ENCODE data around the gene ATP9A. TPM values are rescaled to one million over a fixed set of nuclear protein-coding genes. Genes with fewer than 3 reads are reported as not detected.

ATP9A gene
- total and polyA plus RNA-seq, 2 experiments from 2014 or later = 11.3 to 16.9 TPM

DNA sequence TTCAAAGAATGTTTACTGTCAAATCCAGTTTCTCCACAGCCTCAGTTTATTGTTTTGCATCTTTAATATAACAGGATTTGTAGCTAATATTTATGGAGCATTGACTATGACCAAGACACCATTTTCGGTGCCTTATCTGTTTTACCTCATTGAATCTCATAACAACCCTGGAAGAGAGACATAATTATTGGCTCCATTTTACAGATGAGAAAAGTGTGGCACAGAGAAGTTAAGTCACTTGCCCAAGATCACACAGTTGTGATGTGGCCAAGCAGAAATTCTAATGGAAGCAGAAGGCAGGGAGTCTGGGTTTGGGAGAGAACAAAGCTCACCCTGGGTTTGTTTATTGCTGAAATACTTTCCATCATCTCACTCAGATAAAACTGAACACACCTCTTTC lies 208.1 kb downstream of the ATP9A start:
- Histone ChIP-seq H3K36me3 (no peaks in the 10 kb centered on the region), H3K27me3 (no peaks in the 10 kb centered on the region), H3K9me3 (ENCODE audit: low read depth) (no peaks in the 10 kb centered on the region), H3K27ac (no peak overlapping the region), H3K4me1 (ENCODE audit: low read depth) (peaks cover 21% of the 10 kb centered on the region), H3K4me3 (no peak overlapping the region)
- no peak for DNase-seq (ENCODE audit: low read depth in 1 of 2, low spot score in 1 of 2)
- TF ChIP-seq, protein P1, sequence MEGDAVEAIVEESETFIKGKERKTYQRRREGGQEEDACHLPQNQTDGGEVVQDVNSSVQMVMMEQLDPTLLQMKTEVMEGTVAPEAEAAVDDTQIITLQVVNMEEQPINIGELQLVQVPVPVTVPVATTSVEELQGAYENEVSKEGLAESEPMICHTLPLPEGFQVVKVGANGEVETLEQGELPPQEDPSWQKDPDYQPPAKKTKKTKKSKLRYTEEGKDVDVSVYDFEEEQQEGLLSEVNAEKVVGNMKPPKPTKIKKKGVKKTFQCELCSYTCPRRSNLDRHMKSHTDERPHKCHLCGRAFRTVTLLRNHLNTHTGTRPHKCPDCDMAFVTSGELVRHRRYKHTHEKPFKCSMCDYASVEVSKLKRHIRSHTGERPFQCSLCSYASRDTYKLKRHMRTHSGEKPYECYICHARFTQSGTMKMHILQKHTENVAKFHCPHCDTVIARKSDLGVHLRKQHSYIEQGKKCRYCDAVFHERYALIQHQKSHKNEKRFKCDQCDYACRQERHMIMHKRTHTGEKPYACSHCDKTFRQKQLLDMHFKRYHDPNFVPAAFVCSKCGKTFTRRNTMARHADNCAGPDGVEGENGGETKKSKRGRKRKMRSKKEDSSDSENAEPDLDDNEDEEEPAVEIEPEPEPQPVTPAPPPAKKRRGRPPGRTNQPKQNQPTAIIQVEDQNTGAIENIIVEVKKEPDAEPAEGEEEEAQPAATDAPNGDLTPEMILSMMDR (IDR thresholded peaks at IDR 0.05; ENCODE audit: low read depth, low read length) = no peak

DNA sequence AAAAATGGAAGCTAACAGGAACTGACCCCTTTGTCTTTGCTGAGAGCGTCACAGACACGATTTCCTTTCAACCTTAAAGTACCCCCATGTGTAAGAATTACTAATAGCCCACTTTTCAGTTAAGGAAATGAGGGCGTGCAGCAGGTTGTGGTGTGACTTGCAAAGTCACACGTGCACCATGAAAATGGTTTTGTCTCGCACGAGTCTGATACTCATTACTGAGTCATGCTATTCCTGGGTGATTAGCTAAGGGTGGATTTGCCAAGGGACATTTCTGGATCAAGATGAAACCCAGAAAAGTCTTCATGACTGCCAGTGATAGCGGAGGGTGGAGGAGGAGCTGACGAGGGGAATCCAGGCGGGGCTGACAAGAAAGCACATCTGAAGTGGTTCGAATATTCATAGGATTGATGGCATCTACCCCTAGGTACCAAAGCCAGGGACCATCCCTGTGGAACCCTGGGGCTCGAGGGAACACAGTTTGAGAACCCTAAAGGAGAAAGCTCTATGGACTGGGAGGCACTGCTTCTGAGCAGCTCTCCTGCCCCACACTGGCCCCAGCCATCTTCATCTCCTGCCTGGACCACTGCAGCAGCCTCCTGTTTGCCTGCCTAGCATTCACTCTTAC lies 213.5 kb downstream of the ATP9A start:
- Histone ChIP-seq H3K27me3 (no peaks in the 10 kb centered on the region), H3K4me3 (no peak overlapping the region), H3K4me1 (ENCODE audit: low read depth) (no peaks in the 10 kb centered on the region), H3K9me3 (ENCODE audit: low read depth) (no peaks in the 10 kb centered on the region), H3K27ac (no peak overlapping the region), H3K36me3 (no peaks in the 10 kb centered on the region)
- peak in 1 of 2 donors; percentile 34 for DNase-seq (ENCODE audit: low read depth in 1 of 2, low spot score in 1 of 2)
- TF ChIP-seq, protein P1 (IDR thresholded peaks at IDR 0.05; ENCODE audit: low read depth, low read length) = no peak

DNA sequence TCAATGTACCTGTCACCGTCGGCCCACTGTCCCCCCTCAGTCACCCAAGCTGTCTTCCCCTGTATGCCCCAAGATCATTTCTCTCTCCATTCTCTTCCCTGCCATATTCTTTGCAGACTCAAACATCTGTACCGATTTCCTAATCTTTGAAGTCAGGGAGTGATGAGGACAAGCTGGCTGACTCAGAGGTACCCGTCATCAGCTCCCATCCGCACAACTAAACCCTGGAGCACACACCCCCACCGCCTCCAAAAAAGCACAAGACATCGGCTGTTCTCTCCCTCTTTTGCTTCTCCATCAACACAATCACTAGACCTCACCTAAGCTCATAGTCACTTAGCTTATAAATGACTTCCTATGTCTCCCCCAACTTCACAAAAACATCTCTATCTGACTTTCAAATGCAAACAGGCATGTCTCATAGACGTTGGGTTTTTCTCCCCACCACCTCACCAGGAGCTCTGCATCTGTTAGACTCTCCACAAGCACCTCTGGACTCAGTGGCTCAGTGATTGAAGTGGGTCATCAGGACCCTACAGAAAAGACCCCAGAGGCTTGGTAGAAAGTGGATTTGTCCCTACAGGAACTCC lies 214.2 kb downstream of the ATP9A start:
- TF ChIP-seq, protein P1 (IDR thresholded peaks at IDR 0.05; ENCODE audit: low read depth, low read length) = no peak
- no peaks in the 10 kb centered on the region for H3K27me3 ChIP-seq
- H3K27ac ChIP-seq = no peak overlapping the region
- H3K4me3 ChIP-seq = no peak overlapping the region
- no peaks in the 10 kb centered on the region for H3K4me1 ChIP-seq (ENCODE audit: low read depth)
- no peaks in the 10 kb centered on the region for H3K36me3 ChIP-seq
- DNase-seq (ENCODE audit: low read depth in 1 of 2, low spot score in 1 of 2) = peak in 1 of 2 donors; percentile 49
- H3K9me3 ChIP-seq (ENCODE audit: low read depth) = no peaks in the 10 kb centered on the region

DNA sequence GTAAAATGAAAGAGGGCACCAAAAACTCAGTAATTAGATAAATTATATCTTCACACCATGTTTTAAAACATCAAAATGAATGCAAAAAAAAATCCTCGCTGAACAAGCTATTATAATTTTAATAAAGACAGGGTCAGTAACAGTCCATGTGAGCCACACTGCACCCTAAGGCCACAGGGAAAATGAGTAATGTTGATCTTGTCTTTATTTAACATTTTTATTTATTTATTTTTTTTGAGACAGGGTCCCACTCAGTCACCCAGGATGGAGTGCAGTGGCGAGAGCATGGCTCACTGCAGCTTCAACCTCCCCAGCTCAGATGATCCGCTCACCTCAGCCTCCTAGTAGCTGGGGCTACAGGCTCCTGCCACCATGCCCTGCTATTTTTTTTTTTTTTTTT lies 217.0 kb downstream of the ATP9A start:
- H3K4me1 ChIP-seq (ENCODE audit: low read depth) = peaks cover 11% of the 10 kb centered on the region
- no peak overlapping the region for H3K27ac ChIP-seq
- no peak overlapping the region for H3K4me3 ChIP-seq
- DNase-seq (ENCODE audit: low read depth in 1 of 2, low spot score in 1 of 2) = no peak
- no peaks in the 10 kb centered on the region for H3K9me3 ChIP-seq (ENCODE audit: low read depth)
- H3K36me3 ChIP-seq = no peaks in the 10 kb centered on the region
- TF ChIP-seq, protein P1 (IDR thresholded peaks at IDR 0.05; ENCODE audit: low read depth, low read length) = no peak
- no peaks in the 10 kb centered on the region for H3K27me3 ChIP-seq

DNA sequence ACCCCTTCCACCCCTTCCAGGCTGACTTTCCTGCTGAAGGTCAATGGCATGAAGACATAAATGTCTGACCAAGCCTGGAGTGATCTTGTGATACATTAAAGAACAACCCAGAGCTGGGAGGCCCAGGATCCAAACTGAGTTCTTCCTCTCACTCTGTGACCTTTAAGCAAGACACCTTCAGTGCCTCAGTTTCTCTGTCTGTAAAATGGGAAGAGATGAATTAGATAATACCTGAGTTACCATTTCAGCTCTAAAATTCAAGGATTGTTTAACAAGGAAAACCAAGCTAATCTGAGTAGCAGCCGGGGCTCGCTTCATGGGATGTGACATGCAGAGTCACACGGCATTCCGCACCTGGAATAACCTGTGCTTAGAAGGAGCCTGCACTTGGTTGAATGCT lies 218.7 kb downstream of the ATP9A start:
- TF ChIP-seq, protein P1 (IDR thresholded peaks at IDR 0.05; ENCODE audit: low read depth, low read length) = no peak
- no peak for DNase-seq (ENCODE audit: low read depth in 1 of 2, low spot score in 1 of 2)

More for the DNA sequence above, 218.7 kb downstream of the ATP9A start:
- Histone ChIP-seq H3K27ac (no peak overlapping the region), H3K4me1 (ENCODE audit: low read depth) (peaks cover 14% of the 10 kb centered on the region), H3K4me3 (no peak overlapping the region), H3K36me3 (no peaks in the 10 kb centered on the region), H3K9me3 (ENCODE audit: low read depth) (no peaks in the 10 kb centered on the region), H3K27me3 (no peaks in the 10 kb centered on the region)

Measured in cardiac muscle cell (in vitro differentiated cells and primary cell).